MM.1S (cell line): ENCODE data around the gene RSU1.

Experiments used
- EZH2 ChIP-seq: fragments of 300-600 bp; sonication (generic); optimal IDR thresholded peaks from 2 replicates; pipeline ENCODE3; 2017; ENCODE audit warnings: low read depth, mild to moderate bottlenecking, antibody characterized with exemption, low read length, mixed read lengths
- EZH2phosphoT487 ChIP-seq: fragments of 300-600 bp; sonication (generic); IDR thresholded peaks from 2 replicates; pipeline ENCODE4 v1.6.1; 2018; ENCODE audit warnings: antibody characterized with exemption, low read length
- TF ChIP-seq, protein P1 (sequence below): fragments of 300-600 bp; sonication (generic); IDR thresholded peaks from 2 replicates; pipeline ENCODE4 v1.5.1; 2016; ENCODE audit warnings: antibody characterized with exemption, low read length, mixed read lengths

DNA sequence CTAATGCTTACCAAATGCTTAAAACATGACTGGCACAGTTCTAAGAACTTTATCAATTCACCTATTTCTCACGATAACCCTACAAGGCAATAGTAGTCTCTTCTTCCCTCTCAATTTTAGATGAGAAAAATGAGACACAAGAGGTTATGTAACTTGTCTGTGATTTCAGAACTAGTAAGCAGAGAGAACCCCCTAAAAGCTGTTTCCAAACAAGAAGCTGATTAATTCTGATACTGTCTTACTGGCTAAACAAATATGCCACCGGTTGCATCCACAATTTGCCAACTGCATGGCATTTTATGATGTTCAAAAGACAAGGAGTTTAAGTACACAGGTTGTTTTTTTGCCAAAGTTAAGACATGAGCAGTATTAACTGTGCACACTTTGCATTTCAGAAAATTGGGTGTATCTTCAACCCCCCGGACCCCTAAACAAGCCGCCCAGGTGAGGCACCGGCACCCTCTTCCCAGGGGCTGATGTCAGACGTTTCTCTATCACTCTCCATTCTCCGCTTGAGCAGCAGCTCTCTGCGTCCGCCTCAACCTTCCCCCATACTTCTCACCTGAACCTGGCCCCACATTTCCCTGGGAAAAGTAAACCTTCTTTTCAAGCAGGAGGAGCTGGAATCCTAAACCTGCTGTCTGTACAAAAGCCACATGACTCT lies 21.7 kb downstream of the RSU1 start:
- TF ChIP-seq, protein P1, sequence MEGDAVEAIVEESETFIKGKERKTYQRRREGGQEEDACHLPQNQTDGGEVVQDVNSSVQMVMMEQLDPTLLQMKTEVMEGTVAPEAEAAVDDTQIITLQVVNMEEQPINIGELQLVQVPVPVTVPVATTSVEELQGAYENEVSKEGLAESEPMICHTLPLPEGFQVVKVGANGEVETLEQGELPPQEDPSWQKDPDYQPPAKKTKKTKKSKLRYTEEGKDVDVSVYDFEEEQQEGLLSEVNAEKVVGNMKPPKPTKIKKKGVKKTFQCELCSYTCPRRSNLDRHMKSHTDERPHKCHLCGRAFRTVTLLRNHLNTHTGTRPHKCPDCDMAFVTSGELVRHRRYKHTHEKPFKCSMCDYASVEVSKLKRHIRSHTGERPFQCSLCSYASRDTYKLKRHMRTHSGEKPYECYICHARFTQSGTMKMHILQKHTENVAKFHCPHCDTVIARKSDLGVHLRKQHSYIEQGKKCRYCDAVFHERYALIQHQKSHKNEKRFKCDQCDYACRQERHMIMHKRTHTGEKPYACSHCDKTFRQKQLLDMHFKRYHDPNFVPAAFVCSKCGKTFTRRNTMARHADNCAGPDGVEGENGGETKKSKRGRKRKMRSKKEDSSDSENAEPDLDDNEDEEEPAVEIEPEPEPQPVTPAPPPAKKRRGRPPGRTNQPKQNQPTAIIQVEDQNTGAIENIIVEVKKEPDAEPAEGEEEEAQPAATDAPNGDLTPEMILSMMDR: no peak
- TF ChIP-seq EZH2 (no peak), EZH2phosphoT487 (no peak)
